SK-N-SH (cell line): ENCODE results near the gene DCXR.

Experiments
- JUND ChIP-seq: IDR thresholded peaks from 2 replicates; pipeline ENCODE4 v1.4.0; 2012
- POLR2AphosphoS5 ChIP-seq: IDR thresholded peaks from 2 replicates; pipeline ENCODE4 v1.6.1; 2012; ENCODE audit warnings: low read depth, low read length
- RAD21 ChIP-seq: IDR thresholded peaks from 2 replicates; pipeline ENCODE4 v1.6.1; 2012; ENCODE audit warnings: mild to moderate bottlenecking, low read length
- TEAD4 ChIP-seq: IDR thresholded peaks from 2 replicates; pipeline ENCODE4 v1.4.0; 2012; ENCODE audit warnings: mild to moderate bottlenecking, borderline replicate concordance; ENCODE audit not compliant: insufficient read depth
- YY1 ChIP-seq: IDR thresholded peaks from 2 replicates; pipeline ENCODE4 v1.4.0; 2012; ENCODE audit warnings: low read depth, mild to moderate bottlenecking
- TF ChIP-seq, protein P1 (sequence below): fragments of 200-600 bp; sonication (generic); IDR thresholded peaks from 2 replicates; pipeline ENCODE4 v1.6.1; 2017; ENCODE audit warnings: antibody characterized with exemption, mild to moderate bottlenecking, moderate library complexity
- TF ChIP-seq, protein P2 (sequence below): IDR thresholded peaks from 2 replicates; pipeline ENCODE4 v1.6.1; 2012; ENCODE audit warnings: mild to moderate bottlenecking, low read depth, low read length, moderate library complexity
- TF ChIP-seq, protein P3 (sequence below): IDR thresholded peaks from 2 replicates; pipeline ENCODE4 v1.4.0; 2012; ENCODE audit warnings: low read depth
- TF ChIP-seq, protein P4 (sequence below): fragments of 150-350 bp; IDR thresholded peaks from 2 replicates; pipeline ENCODE4 v1.6.1; 2017; ENCODE audit warnings: antibody characterized with exemption, low read length, low read depth, borderline replicate concordance

DNA sequence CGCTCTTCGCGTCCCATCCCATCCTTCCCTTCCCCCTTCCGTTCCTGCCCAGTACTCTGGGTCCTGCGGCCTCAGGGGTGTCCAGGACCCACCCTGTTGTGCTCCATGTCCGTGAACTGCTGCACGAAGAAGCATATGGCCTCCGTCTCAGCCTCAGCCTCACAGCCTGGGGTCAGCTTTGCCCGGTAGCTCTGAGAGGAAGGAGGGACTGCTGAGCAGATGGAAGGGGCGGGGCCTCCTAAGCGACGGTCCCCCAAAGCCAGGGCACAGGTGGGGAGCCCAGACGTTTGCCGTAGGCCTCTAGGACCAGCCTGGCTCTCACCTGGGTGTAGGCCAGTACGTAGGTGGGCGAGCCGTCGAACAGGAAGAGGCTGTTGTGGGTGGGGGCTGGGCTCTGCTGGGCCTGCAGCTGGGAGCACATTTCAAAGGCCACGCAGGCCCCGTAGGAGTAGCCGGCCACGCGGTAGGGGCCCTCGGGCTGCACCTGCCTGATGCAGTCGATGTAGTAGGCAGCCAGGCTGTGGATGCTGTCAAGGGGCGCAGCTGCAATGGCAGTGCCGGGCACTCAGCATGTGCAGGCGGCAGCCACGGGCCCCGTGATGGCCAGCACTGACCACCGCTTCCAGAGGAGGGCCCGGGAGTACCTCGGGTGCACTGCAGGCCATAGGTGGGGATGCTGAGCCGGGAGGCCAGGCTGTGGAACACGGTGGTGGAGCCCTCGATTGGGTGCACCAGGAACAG lies 42.7 kb upstream of the DCXR start:
- TF ChIP-seq, protein P1, sequence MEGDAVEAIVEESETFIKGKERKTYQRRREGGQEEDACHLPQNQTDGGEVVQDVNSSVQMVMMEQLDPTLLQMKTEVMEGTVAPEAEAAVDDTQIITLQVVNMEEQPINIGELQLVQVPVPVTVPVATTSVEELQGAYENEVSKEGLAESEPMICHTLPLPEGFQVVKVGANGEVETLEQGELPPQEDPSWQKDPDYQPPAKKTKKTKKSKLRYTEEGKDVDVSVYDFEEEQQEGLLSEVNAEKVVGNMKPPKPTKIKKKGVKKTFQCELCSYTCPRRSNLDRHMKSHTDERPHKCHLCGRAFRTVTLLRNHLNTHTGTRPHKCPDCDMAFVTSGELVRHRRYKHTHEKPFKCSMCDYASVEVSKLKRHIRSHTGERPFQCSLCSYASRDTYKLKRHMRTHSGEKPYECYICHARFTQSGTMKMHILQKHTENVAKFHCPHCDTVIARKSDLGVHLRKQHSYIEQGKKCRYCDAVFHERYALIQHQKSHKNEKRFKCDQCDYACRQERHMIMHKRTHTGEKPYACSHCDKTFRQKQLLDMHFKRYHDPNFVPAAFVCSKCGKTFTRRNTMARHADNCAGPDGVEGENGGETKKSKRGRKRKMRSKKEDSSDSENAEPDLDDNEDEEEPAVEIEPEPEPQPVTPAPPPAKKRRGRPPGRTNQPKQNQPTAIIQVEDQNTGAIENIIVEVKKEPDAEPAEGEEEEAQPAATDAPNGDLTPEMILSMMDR = no peak
- TF ChIP-seq, protein P2, sequence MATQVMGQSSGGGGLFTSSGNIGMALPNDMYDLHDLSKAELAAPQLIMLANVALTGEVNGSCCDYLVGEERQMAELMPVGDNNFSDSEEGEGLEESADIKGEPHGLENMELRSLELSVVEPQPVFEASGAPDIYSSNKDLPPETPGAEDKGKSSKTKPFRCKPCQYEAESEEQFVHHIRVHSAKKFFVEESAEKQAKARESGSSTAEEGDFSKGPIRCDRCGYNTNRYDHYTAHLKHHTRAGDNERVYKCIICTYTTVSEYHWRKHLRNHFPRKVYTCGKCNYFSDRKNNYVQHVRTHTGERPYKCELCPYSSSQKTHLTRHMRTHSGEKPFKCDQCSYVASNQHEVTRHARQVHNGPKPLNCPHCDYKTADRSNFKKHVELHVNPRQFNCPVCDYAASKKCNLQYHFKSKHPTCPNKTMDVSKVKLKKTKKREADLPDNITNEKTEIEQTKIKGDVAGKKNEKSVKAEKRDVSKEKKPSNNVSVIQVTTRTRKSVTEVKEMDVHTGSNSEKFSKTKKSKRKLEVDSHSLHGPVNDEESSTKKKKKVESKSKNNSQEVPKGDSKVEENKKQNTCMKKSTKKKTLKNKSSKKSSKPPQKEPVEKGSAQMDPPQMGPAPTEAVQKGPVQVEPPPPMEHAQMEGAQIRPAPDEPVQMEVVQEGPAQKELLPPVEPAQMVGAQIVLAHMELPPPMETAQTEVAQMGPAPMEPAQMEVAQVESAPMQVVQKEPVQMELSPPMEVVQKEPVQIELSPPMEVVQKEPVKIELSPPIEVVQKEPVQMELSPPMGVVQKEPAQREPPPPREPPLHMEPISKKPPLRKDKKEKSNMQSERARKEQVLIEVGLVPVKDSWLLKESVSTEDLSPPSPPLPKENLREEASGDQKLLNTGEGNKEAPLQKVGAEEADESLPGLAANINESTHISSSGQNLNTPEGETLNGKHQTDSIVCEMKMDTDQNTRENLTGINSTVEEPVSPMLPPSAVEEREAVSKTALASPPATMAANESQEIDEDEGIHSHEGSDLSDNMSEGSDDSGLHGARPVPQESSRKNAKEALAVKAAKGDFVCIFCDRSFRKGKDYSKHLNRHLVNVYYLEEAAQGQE = no peak
- TF ChIP-seq RAD21 (no peak), POLR2AphosphoS5 (no peak), TEAD4 (no peak), JUND (no peak), YY1 (no peak)
- TF ChIP-seq, protein P3, sequence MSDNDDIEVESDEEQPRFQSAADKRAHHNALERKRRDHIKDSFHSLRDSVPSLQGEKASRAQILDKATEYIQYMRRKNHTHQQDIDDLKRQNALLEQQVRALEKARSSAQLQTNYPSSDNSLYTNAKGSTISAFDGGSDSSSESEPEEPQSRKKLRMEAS = no peak
- TF ChIP-seq, protein P4, sequence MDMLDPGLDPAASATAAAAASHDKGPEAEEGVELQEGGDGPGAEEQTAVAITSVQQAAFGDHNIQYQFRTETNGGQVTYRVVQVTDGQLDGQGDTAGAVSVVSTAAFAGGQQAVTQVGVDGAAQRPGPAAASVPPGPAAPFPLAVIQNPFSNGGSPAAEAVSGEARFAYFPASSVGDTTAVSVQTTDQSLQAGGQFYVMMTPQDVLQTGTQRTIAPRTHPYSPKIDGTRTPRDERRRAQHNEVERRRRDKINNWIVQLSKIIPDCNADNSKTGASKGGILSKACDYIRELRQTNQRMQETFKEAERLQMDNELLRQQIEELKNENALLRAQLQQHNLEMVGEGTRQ = no peak
